HepG2 (cell line): Measurements from ENCODE around the gene SAAL1. TPM values are rescaled to one million over a fixed set of nuclear protein-coding genes. Genes with fewer than 3 reads are reported as not detected.

Experiments
- ATAC-seq: fragments of 200-7000 bp; cut with Tn5 transposase; 3 replicates; pipeline ENCODE4 v1.9.1; 2020; ENCODE audit warnings: mild to moderate bottlenecking, moderate library complexity
- BruUV-seq: library from RNA; stranded (reverse); fragments of 400-500 nt; replicated peaks from 2 replicates; lab custom pipeline; 2021; lab: Mats Ljungman, UMichigan
- CTCF ChIA-PET: fragments of 300-600 bp; formaldehyde crosslinking; extraction: SDS; loops from one replicate; lab custom pipeline; 2021; ENCODE audit warnings: low total read pairs, inconsistent platforms, low intra/inter-chr PET ratio; lab: Yijun Ruan, JAX
- POLR2A ChIA-PET: fragments of 350-600 bp; sonication (Branson Sonifier 250); formaldehyde crosslinking; loops from one replicate; lab custom pipeline; 2020; ENCODE audit warnings: antibody characterized with exemption, inconsistent platforms; lab: Yijun Ruan, JAX
- DNase-seq: peaks from one replicate; pipeline ENCODE4 v3.0.0-alpha.2; 2015; ENCODE audit warnings: low spot score
- FAIRE-seq: peaks from 3 replicates; lab custom pipeline; 2011; peaks lifted over from hg19 to GRCh38; lab: Jason Lieb, UNC
- H2AFZ ChIP-seq: one replicate; pipeline ENCODE4 v1.6.1; 2011; ENCODE audit warnings: low read length, inconsistent platforms
- H3K27ac ChIP-seq: fragments of 300-600 bp; 3 replicates; pipeline ENCODE4 v1.8.0; 2011; ENCODE audit warnings: mixed run types, mild to moderate bottlenecking, mixed read lengths, low read length, inconsistent platforms; ENCODE audit not compliant: insufficient read depth; ENCODE audit errors: extremely low read length
- H3K27me3 ChIP-seq, 2 experiments: fragments of 200-600 bp in 1 of 2; 2 replicates in 1 of 2; 3 replicates in 1 of 2; pipeline versions ENCODE4 v1.6.0 to v1.8.0; 2011; ENCODE audit warnings: low read length in 2 of 2, mild to moderate bottlenecking in 2 of 2, moderate library complexity in 2 of 2, inconsistent platforms in 1 of 2; ENCODE audit not compliant: insufficient read depth in 2 of 2, control insufficient read depth in 1 of 2
- H3K36me3 ChIP-seq, 2 experiments: fragments of 200-600 bp in 1 of 2; replicated peaks in 1 of 2; 2 replicates in 1 of 2; 3 replicates in 1 of 2; pipeline versions ENCODE4 v1.5.1 to v1.8.0; 2011; ENCODE audit warnings: low read length in 2 of 2, inconsistent platforms in 1 of 2; ENCODE audit not compliant: insufficient read depth in 2 of 2, control insufficient read depth in 1 of 2
- H3K4me1 ChIP-seq: 2 replicates; pipeline ENCODE4 v1.5.1; 2012; ENCODE audit warnings: low read length, inconsistent platforms; ENCODE audit not compliant: insufficient read depth
- H3K4me2 ChIP-seq: 2 replicates; pipeline ENCODE4 v1.6.0; 2011; ENCODE audit warnings: low read depth, low read length, inconsistent platforms
- H3K4me3 ChIP-seq, 3 experiments: fragments of 200-600 bp in 1 of 3; sonication (generic), shearing (Covaris generic) in 1 of 3; replicated peaks in 1 of 3; 2 replicates each; pipeline ENCODE4 v1.5.1; 2011 to 2016; ENCODE audit warnings: low read length in 3 of 3, inconsistent platforms in 2 of 3, low read depth in 2 of 3, mild to moderate bottlenecking in 2 of 3, control low read depth in 1 of 3, mixed read lengths in 1 of 3; ENCODE audit not compliant: insufficient read depth in 1 of 3
- H3K79me2 ChIP-seq: one replicate; pipeline ENCODE4 v1.6.1; 2011; ENCODE audit warnings: low read length, inconsistent platforms; ENCODE audit not compliant: insufficient read depth
- H3K9ac ChIP-seq: 2 replicates; pipeline ENCODE4 v1.6.0; 2011; ENCODE audit warnings: mild to moderate bottlenecking, low read depth, low read length, inconsistent platforms; ENCODE audit not compliant: insufficient read depth
- H3K9me3 ChIP-seq: 2 replicates; pipeline ENCODE4 v1.5.1; 2012; ENCODE audit warnings: mild to moderate bottlenecking, low read length
- H4K20me1 ChIP-seq: 2 replicates; pipeline ENCODE4 v1.6.0; 2011; ENCODE audit warnings: inconsistent platforms, mild to moderate bottlenecking, low read length, moderate library complexity; ENCODE audit not compliant: insufficient read depth
- GFI1 ChIP-seq: sonication (generic); formaldehyde crosslinking; IDR thresholded peaks from 2 replicates; pipeline ENCODE4 v1.5.0; 2020; ENCODE audit warnings: missing genetic modification reagents, mild to moderate bottlenecking, borderline replicate concordance
- HDAC2 ChIP-seq: sonication (generic); formaldehyde crosslinking; IDR thresholded peaks from 2 replicates; pipeline ENCODE4 v1.4.0; 2020; ENCODE audit warnings: missing genetic modification reagents
- HES4 ChIP-seq: sonication (generic); formaldehyde crosslinking; IDR thresholded peaks from 2 replicates; pipeline ENCODE4 v1.9.0; 2021; ENCODE audit warnings: mild to moderate bottlenecking, missing genetic modification reagents, borderline replicate concordance
- MAFK ChIP-seq, 2 experiments: IDR thresholded peaks in 1 of 2; conservative IDR thresholded peaks in 1 of 2; 2 replicates each; pipeline ENCODE4 v1.6.1; 2011; ENCODE audit warnings: improper control_type of control experiment in 2 of 2, low read length in 2 of 2
- SCMH1 ChIP-seq: sonication (generic); formaldehyde crosslinking; IDR thresholded peaks from 2 replicates; pipeline ENCODE4 v1.9.0; 2021; ENCODE audit warnings: missing genetic modification reagents, mild to moderate bottlenecking, borderline replicate concordance
- SP4 ChIP-seq: sonication (generic); formaldehyde crosslinking; IDR thresholded peaks from 2 replicates; pipeline ENCODE4 v1.8.1; 2023; ENCODE audit warnings: mild to moderate bottlenecking, missing genetic modification reagents
- ZNF678 ChIP-seq: sonication (generic); formaldehyde crosslinking; IDR thresholded peaks from 2 replicates; pipeline ENCODE4 v1.4.0; 2020; ENCODE audit warnings: mild to moderate bottlenecking, missing genetic modification reagents
- ZNF720 ChIP-seq: sonication (generic); formaldehyde crosslinking; IDR thresholded peaks from 2 replicates; pipeline ENCODE4 v1.4.0; 2020; ENCODE audit warnings: missing genetic modification reagents
- WGBS: methylation state at CpG from one replicate; pipeline ENCODE4 v1.1.6; 2017; ENCODE audit warnings: low lambda C conversion rate; 5-methylcytosine and 5-hydroxymethylcytosine counted together
- in situ Hi-C: cut with HindIII; loops from 2 replicates; pipeline ENCODE4 v1.10.0; 2017; ENCODE audit warnings: low pct_unique_long_range_greater_than_20kb; ENCODE audit not compliant: extremely low pct_ligation_motif_present
- intact Hi-C: fragments of 100-400 bp; cut with micrococcal nuclease; formaldehyde crosslinking; loops from one replicate; pipeline ENCODE4 v1.10.0; 2022; ENCODE audit not compliant: unreplicated experiment
- polyA plus RNA-seq, 8 experiments: library from polyadenylated mRNA; depleted of rRNA in 3 of 8; stranded (reverse) in 7 of 8; unstranded in 1 of 8; fragments of >200 nt; fragmentation: Illumina TruSeq in 4 of 8; extraction: Trizol in 4 of 8; gene quantifications; 2 replicates each; pipeline versions ENCODE4 v1.2.1 to v1.2.3, GENCODE V29; 2011 to 2016; ENCODE audit warnings: low read depth in 4 of 8, missing spikeins in 1 of 8, mixed read lengths in 1 of 8; ENCODE audit not compliant: insufficient read depth in 1 of 8
- total RNA-seq, 5 experiments: library from RNA; depleted of rRNA; stranded (reverse); fragments of >200 nt; fragmentation: Illumina TruSeq; extraction: Trizol; gene quantifications; 2 replicates each; pipeline ENCODE4 v1.2.3, GENCODE V29; 2016; ENCODE audit warnings: low read depth in 1 of 5
- TF ChIP-seq, protein P1 (sequence below): sonication (generic); formaldehyde crosslinking; IDR thresholded peaks from 2 replicates; pipeline ENCODE4 v1.4.0; 2020; ENCODE audit warnings: missing genetic modification reagents
- TF ChIP-seq, protein P2 (sequence below): sonication (generic); formaldehyde crosslinking; IDR thresholded peaks from 2 replicates; pipeline ENCODE4 v1.5.1; 2020; ENCODE audit warnings: missing genetic modification reagents, mild to moderate bottlenecking, borderline replicate concordance
- TF ChIP-seq, protein P3 (sequence below): sonication (generic); formaldehyde crosslinking; IDR thresholded peaks from 2 replicates; pipeline ENCODE4 v1.8.1; 2022; ENCODE audit warnings: mild to moderate bottlenecking, missing genetic modification reagents

SAAL1 gene
- total and polyA plus RNA-seq, 2 of the 13 experiments (the other 11 are each of a cell fraction or from before 2014, with no cell fraction given), result 16.5 to 46.0 TPM

DNA sequence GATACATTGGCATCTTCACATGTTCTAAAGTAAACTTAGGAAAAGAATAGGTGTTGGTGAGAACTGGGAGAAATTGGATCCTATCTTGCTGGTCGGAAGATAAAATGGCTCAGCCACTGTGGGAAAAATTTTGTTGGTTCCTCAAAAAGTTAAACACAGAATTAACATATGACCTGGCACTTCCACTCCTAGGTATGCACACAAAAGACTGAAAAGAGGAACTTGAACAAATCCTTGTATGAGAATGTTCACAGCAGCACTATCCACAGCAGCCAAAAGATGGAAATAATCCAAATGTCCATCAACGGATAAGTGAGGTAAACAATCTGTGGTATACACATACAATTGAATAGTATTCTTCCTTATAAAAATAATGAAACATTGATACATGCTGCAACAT is 55.0 kb downstream of the SAAL1 start:
- CTCF ChIA-PET, result no interaction called here
- WGBS, result 94% methylated on average over 2 of the region's 2 CpGs
- H3K27ac ChIP-seq, result no peak overlapping the region
- H3K4me2 ChIP-seq, result no peak overlapping the region
- no TSS peak for BruUV-seq
- H4K20me1 ChIP-seq, result no peaks in the 10 kb centered on the region
- no peaks in the 10 kb centered on the region for H3K79me2 ChIP-seq
- 0 out of 5 replicates have a peak, but pooled peaks cover 0 to 2% of the 10 kb centered on the region in 2 experiments for H3K27me3 ChIP-seq
- ATAC-seq, result no peak
- in situ Hi-C loops (no loop called here), intact Hi-C loops (no loop called here)
- no peaks in the 10 kb centered on the region for H3K9me3 ChIP-seq
- no peak for FAIRE-seq
- no peak for DNase-seq
- no peak overlapping the region for H3K9ac ChIP-seq
- no peak overlapping the region for H2AFZ ChIP-seq
- no peak overlapping the region for H3K4me3 ChIP-seq
- no peak for TF ChIP-seq HDAC2
- TF ChIP-seq GFI1 (CRISPR knock-in tag), result no peak
- TF ChIP-seq ZNF720, result no peak
- no peak for TF ChIP-seq HES4 (CRISPR knock-in tag)
- TF ChIP-seq, protein P1, sequence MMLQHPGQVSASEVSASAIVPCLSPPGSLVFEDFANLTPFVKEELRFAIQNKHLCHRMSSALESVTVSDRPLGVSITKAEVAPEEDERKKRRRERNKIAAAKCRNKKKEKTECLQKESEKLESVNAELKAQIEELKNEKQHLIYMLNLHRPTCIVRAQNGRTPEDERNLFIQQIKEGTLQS (CRISPR knock-in tag), result no peak
- TF ChIP-seq MAFK (conservative IDR thresholded peaks at IDR 0.05 in 1 of 2, IDR thresholded peaks at IDR 0.05 in 1 of 2; ENCODE audit: low read length in 2 of 2), result no peak
- no peak for TF ChIP-seq SP4 (CRISPR knock-in tag)
- TF ChIP-seq SCMH1 (CRISPR knock-in tag), result no peak
- TF ChIP-seq, protein P2, sequence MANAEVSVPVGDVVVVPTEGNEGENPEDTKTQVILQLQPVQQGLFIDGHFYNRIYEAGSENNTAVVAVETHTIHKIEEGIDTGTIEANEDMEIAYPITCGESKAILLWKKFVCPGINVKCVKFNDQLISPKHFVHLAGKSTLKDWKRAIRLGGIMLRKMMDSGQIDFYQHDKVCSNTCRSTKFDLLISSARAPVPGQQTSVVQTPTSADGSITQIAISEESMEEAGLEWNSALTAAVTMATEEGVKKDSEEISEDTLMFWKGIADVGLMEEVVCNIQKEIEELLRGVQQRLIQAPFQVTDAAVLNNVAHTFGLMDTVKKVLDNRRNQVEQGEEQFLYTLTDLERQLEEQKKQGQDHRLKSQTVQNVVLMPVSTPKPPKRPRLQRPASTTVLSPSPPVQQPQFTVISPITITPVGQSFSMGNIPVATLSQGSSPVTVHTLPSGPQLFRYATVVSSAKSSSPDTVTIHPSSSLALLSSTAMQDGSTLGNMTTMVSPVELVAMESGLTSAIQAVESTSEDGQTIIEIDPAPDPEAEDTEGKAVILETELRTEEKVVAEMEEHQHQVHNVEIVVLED, result no peak
- TF ChIP-seq, protein P3, sequence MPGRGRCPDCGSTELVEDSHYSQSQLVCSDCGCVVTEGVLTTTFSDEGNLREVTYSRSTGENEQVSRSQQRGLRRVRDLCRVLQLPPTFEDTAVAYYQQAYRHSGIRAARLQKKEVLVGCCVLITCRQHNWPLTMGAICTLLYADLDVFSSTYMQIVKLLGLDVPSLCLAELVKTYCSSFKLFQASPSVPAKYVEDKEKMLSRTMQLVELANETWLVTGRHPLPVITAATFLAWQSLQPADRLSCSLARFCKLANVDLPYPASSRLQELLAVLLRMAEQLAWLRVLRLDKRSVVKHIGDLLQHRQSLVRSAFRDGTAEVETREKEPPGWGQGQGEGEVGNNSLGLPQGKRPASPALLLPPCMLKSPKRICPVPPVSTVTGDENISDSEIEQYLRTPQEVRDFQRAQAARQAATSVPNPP (CRISPR knock-in tag), result no peak
- TF ChIP-seq ZNF678, result no peak
- POLR2A ChIA-PET, result no interaction called here
- no peaks in the 10 kb centered on the region for H3K4me1 ChIP-seq
- H3K36me3 ChIP-seq, result no peaks in the 10 kb centered on the region
